Activated CD8-positive, alpha-beta memory T cell treated with anti-CD3 and anti-CD28 coated beads, Interleukin-2, amount 50 U/mL, for 1 hour (primary cell): ENCODE results near the gene MFN1.

Source experiments
- DNase-seq: peaks from one replicate; pipeline ENCODE4 v3.0.0-alpha.2; 2020; ENCODE audit errors: extremely low read depth

Gene MFN1

DNA sequence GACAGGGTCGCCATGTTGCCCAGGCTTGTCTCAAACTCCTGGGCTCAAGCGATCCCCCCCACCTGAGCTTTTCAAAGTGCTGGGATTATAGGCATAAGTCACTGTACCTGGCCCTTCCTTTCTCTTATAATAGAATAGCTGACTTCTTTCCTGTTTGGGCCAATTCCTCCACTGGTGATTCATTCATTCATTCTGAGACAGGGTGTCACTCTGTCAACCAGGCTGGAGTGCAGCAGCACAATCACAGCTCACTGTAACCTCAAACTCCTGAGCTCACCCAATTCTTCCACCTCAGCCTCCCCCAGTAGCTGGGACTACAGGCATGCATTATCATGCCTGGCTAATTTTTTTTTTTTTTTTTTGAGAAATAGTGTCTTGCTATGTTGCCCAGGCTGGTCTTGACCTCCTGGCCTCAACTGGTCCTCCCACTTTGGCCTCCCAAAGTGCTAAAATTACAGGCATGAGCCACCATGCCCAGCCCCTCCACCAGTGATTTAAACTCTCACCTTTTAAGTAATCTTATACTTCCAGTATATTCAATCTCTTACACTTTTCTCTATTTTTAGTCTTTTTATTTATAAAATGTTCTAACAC, 82.9 kb downstream of the MFN1 start:
- DNase-seq = no peak

DNA sequence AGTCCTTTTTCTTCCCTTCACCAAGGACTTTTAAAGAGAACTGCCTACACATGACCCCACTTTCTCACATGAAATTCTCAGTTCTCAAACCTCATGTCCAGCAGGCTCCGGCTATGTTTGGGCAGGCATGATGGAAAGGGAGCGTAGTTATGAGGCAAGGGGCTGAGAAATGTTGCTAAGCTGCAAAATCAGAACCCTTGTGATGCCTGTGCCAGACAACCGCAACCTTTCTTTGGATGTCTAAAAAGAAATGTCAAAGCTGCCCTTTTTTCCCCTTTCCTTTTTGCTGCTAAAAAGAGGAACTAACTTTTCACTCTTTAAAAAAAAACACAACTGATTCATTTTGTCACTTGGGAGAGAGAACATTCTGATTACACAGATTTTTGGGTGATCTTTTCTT, 84.5 kb downstream of the MFN1 start:
- no peak for DNase-seq

DNA sequence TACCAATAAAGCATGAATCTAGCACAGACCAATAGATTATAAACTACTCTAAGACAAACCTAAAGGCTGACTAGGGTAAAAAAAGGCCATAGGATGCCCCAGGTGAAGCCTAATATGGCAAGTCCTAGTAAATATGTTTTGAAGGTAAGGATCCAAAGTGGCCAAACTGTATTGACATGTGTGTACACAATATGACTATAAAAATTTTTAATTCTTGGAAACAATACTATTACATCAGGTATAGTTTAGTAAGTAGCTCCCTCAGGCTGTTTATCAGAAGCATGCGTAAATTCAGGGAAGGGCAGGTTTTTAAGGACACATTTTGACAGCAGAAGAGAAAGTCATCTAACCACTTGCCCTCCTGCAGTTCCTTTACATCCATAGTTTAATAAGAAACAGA, 84.9 kb downstream of the MFN1 start:
- DNase-seq = no peak

DNA sequence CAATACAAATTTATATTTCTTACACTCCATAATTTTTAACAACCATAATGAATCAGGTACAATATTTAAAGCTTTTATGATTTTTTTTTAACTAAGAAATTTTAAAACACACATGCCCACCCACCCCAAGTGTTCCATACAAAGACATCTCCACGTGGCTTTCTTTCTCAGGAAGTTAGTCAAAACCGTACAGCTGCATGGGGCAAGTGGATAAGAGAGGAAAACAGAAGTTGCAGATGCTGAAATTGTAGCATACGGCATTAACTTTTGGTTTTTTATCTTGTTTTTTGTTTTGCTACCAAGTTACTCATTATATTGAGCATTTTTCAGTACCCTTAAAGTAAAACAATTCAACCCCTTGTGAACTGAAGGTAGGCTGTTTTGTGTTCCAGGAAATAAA, 89.0 kb downstream of the MFN1 start:
- no peak for DNase-seq

DNA sequence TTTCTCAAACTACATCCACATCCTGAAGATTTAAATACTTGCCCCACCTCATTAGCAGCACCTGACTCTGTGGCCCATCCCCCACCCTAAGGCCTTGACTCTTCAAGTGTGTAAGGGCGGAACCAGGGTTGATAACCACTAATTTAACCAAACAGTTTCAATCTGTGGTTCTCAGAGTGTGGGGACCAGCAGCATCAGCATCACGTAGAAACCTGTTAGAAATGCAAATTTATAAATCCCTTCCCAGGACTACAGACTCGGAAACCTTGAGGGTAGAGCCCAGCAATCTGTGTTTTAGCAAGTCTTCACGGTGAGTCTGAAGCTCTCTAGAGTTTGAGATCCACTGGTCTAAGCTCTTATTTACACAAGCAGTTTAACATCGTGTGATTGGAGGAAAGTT, 91.3 kb downstream of the MFN1 start:
- no peak for DNase-seq
